SK-N-SH (cell line): ENCODE data around the gene PBX1. TPM values are rescaled to one million over a fixed set of nuclear protein-coding genes. Genes with fewer than 3 reads are reported as not detected.

ENCODE experiments used
- CTCF ChIA-PET: fragments of 300-600, 350-600 bp; formaldehyde crosslinking; extraction: SDS; loops from one replicate; lab custom pipeline; 2021; lab: Yijun Ruan, JAX
- POLR2A ChIA-PET: fragments of 350-600 bp; sonication (Branson Sonifier 250); formaldehyde crosslinking; extraction: SDS; loops from one replicate; lab custom pipeline; 2020; ENCODE audit warnings: antibody characterized with exemption, inconsistent platforms; lab: Yijun Ruan, JAX
- DNase-seq: peaks from one replicate; pipeline ENCODE4 v3.0.0; 2012
- H2AFZ ChIP-seq: fragments of 200-600 bp; sonication (generic); 2 replicates; pipeline ENCODE4 v1.8.1; 2016; ENCODE audit warnings: antibody characterized with exemption, mild to moderate bottlenecking, low read depth
- H3F3A ChIP-seq: fragments of 200-600 bp; sonication (generic); replicated peaks from 2 replicates; pipeline ENCODE3; 2016; ENCODE audit warnings: antibody characterized with exemption, mild to moderate bottlenecking; ENCODE audit not compliant: insufficient read depth
- H3K27ac ChIP-seq, 2 experiments: fragments of 200-500 bp in 1 of 2; fragments of 200-600 bp in 1 of 2; sonication (Bioruptor generic) in 1 of 2; sonication (generic), shearing (Covaris generic) in 1 of 2; 2 replicates each; pipeline versions ENCODE4 v1.5.1 to v1.6.1; 2014 to 2016; ENCODE audit warnings: low read depth in 2 of 2, inconsistent platforms in 1 of 2, low read length in 1 of 2, mild to moderate bottlenecking in 1 of 2, mixed read lengths in 1 of 2
- H3K27me3 ChIP-seq: fragments of 200-600 bp; sonication (generic), shearing (Covaris generic); 2 replicates; pipeline ENCODE4 v1.6.1; 2016; ENCODE audit warnings: mixed run types; ENCODE audit not compliant: insufficient read depth
- H3K36me3 ChIP-seq, 2 experiments: fragments of 200-500 bp in 1 of 2; fragments of 200-600 bp in 1 of 2; sonication (Bioruptor generic) in 1 of 2; sonication (generic) in 1 of 2; replicated peaks in 1 of 2; 2 replicates each; pipeline versions ENCODE3 to v1.5.1; 2014 to 2016; ENCODE audit warnings: low read length in 1 of 2, mild to moderate bottlenecking in 1 of 2; ENCODE audit not compliant: insufficient read depth in 2 of 2, control insufficient read depth in 1 of 2
- H3K4me1 ChIP-seq, 2 experiments: fragments of 200-500 bp in 1 of 2; fragments of 200-600 bp in 1 of 2; sonication (Bioruptor generic) in 1 of 2; sonication (generic), shearing (Covaris generic) in 1 of 2; 2 replicates each; pipeline versions ENCODE4 v1.5.1 to v1.6.1; 2014 to 2016; ENCODE audit warnings: low read depth in 1 of 2, low read length in 1 of 2, mixed run types in 1 of 2; ENCODE audit not compliant: insufficient read depth in 2 of 2, control insufficient read depth in 1 of 2
- H3K4me2 ChIP-seq: fragments of 200-600 bp; sonication (generic), shearing (Covaris generic); 2 replicates; pipeline ENCODE4 v1.6.1; 2017; ENCODE audit warnings: mixed run types
- H3K4me3 ChIP-seq, 2 experiments: fragments of 200-500 bp in 1 of 2; fragments of 200-600 bp in 1 of 2; sonication (Bioruptor generic) in 1 of 2; sonication (generic), shearing (Covaris generic) in 1 of 2; 2 replicates each; pipeline versions ENCODE4 v1.5.1 to v1.8.1; 2014 to 2016; ENCODE audit warnings: low read depth in 2 of 2, inconsistent platforms in 1 of 2, low read length in 1 of 2, mild to moderate bottlenecking in 1 of 2, mixed read lengths in 1 of 2, moderate library complexity in 1 of 2
- H3K79me2 ChIP-seq: fragments of 200-600 bp; sonication (generic); 2 replicates; pipeline ENCODE4 v1.8.1; 2017; ENCODE audit warnings: mild to moderate bottlenecking; ENCODE audit not compliant: insufficient read depth
- H3K9ac ChIP-seq: fragments of 200-600 bp; sonication (generic); 2 replicates; pipeline ENCODE4 v1.6.1; 2017; ENCODE audit warnings: mixed run types
- H3K9me2 ChIP-seq: fragments of 200-600 bp; sonication (generic); 2 replicates; pipeline ENCODE4 v1.6.1; 2017; ENCODE audit warnings: mixed run types
- H3K9me3 ChIP-seq: fragments of 200-600 bp; sonication (generic); 2 replicates; pipeline ENCODE4 v1.6.1; 2017; ENCODE audit warnings: mixed run types, mild to moderate bottlenecking, moderate library complexity
- H4K20me1 ChIP-seq: fragments of 200-600 bp; sonication (generic); 2 replicates; pipeline ENCODE4 v1.6.1; 2017; ENCODE audit warnings: mild to moderate bottlenecking, mixed run types; ENCODE audit not compliant: insufficient read depth
- ELF1 ChIP-seq: IDR thresholded peaks from 2 replicates; pipeline ENCODE4 v1.4.0; 2012
- FOXJ3 ChIP-seq: sonication (generic); formaldehyde crosslinking; IDR thresholded peaks from 2 replicates; pipeline ENCODE4 v1.5.1; 2020; ENCODE audit warnings: mild to moderate bottlenecking, missing genetic modification reagents
- GATA2 ChIP-seq: sonication (generic); formaldehyde crosslinking; IDR thresholded peaks from 2 replicates; pipeline ENCODE4 v1.5.0; 2020; ENCODE audit warnings: mild to moderate bottlenecking, missing genetic modification reagents
- NFIC ChIP-seq: IDR thresholded peaks from 2 replicates; pipeline ENCODE4 v1.4.0; 2012; ENCODE audit warnings: borderline replicate concordance
- POLR2AphosphoS5 ChIP-seq: IDR thresholded peaks from 2 replicates; pipeline ENCODE4 v1.6.1; 2012; ENCODE audit warnings: low read depth, low read length
- RAD21 ChIP-seq: IDR thresholded peaks from 2 replicates; pipeline ENCODE4 v1.6.1; 2012; ENCODE audit warnings: mild to moderate bottlenecking, low read length
- RCOR1 ChIP-seq: fragments of 150-350 bp; IDR thresholded peaks from 2 replicates; pipeline ENCODE4 v1.6.1; 2017; ENCODE audit warnings: antibody characterized with exemption, low read length
- SMC3 ChIP-seq: IDR thresholded peaks from 2 replicates; pipeline ENCODE4 v1.6.1; 2012; ENCODE audit warnings: low read depth, low read length, improper control_type of control experiment
- TAF1 ChIP-seq: IDR thresholded peaks from 2 replicates; pipeline ENCODE4 v1.6.1; 2012; ENCODE audit warnings: low read depth, mild to moderate bottlenecking, low read length, moderate library complexity, borderline replicate concordance
- TCF12 ChIP-seq: IDR thresholded peaks from 2 replicates; pipeline ENCODE4 v1.4.0; 2012
- WGBS: methylation state at CpG from one replicate; pipeline ENCODE4 v1.1.6; 2017; ENCODE audit warnings: low lambda C conversion rate; 5-methylcytosine and 5-hydroxymethylcytosine counted together
- polyA plus RNA-seq, 3 experiments: library from polyadenylated mRNA; depleted of rRNA; stranded (reverse); fragments of >200 nt; gene quantifications; 2 replicates each; pipeline ENCODE4 v1.2.3, GENCODE V29; 2012
- TF ChIP-seq, protein P1 (sequence below): IDR thresholded peaks from 2 replicates; pipeline ENCODE4 v1.6.1; 2012; ENCODE audit warnings: mild to moderate bottlenecking, low read depth, low read length, moderate library complexity
- TF ChIP-seq, protein P2 (sequence below): fragments of 150-350 bp; IDR thresholded peaks from 2 replicates; pipeline ENCODE4 v1.6.1; 2017; ENCODE audit warnings: antibody characterized with exemption, low read length, low read depth, borderline replicate concordance

The PBX1 gene
- polyA plus RNA-seq, 1 of the 3 experiments (the other 2 are of a cell fraction) = 27.0 TPM

DNA sequence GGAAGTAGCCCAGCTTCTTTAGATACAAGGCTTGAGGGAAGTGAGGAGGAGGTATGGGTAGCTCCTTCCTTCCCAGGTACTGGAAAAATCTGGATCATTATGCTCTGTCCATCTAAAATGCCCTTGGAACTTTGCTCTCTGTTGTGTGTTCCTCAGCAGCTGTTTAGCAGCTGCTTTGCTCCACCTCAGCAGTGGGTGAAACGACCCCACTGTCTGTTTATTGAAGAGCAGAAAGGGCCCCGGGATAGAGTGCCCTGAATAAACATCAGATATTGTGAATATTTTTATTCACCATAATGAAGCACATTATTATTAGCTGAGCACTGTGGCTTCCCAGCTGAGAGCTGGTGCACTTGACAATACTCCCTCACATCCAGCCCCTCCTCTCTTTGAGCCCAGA is 237.9 kb downstream of the PBX1 start:
- WGBS = 53% methylated on average over 2 of the region's 2 CpGs
- no peak overlapping the region for H3K4me3 ChIP-seq
- no peak overlapping the region for H2AFZ ChIP-seq
- no peak for DNase-seq
- no peak overlapping the region for H3K4me2 ChIP-seq
- H3K27ac ChIP-seq = no peak overlapping the region
- no peaks in the 10 kb centered on the region for H3F3A ChIP-seq
- no peaks in the 10 kb centered on the region for H3K9me2 ChIP-seq
- H3K36me3 ChIP-seq = peaks cover 4 to 16% of the 10 kb centered on the region in 2 experiments
- TF ChIP-seq TCF12 (no peak), RAD21 (no peak), RCOR1 (no peak), POLR2AphosphoS5 (no peak), NFIC (no peak), GATA2 (CRISPR knock-in tag) (no peak), SMC3 (no peak), TAF1 (no peak)
- TF ChIP-seq, protein P1, sequence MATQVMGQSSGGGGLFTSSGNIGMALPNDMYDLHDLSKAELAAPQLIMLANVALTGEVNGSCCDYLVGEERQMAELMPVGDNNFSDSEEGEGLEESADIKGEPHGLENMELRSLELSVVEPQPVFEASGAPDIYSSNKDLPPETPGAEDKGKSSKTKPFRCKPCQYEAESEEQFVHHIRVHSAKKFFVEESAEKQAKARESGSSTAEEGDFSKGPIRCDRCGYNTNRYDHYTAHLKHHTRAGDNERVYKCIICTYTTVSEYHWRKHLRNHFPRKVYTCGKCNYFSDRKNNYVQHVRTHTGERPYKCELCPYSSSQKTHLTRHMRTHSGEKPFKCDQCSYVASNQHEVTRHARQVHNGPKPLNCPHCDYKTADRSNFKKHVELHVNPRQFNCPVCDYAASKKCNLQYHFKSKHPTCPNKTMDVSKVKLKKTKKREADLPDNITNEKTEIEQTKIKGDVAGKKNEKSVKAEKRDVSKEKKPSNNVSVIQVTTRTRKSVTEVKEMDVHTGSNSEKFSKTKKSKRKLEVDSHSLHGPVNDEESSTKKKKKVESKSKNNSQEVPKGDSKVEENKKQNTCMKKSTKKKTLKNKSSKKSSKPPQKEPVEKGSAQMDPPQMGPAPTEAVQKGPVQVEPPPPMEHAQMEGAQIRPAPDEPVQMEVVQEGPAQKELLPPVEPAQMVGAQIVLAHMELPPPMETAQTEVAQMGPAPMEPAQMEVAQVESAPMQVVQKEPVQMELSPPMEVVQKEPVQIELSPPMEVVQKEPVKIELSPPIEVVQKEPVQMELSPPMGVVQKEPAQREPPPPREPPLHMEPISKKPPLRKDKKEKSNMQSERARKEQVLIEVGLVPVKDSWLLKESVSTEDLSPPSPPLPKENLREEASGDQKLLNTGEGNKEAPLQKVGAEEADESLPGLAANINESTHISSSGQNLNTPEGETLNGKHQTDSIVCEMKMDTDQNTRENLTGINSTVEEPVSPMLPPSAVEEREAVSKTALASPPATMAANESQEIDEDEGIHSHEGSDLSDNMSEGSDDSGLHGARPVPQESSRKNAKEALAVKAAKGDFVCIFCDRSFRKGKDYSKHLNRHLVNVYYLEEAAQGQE = no peak
- ChIA-PET POLR2A (no interaction called here), CTCF (interaction anchor here (0.8 to 2.3 kb wide), 3 partner anchors 9 to 631 kb away, joined by 3 to 24 read pairs (median 3); no protein-coding TSS in a partner anchor)
- H3K27me3 ChIP-seq = no peaks in the 10 kb centered on the region
- peaks cover 3 to 4% of the 10 kb centered on the region in 2 experiments; a peak in 2 of 4 replicates for H3K4me1 ChIP-seq
- no peak overlapping the region for H3K9ac ChIP-seq
- no peaks in the 10 kb centered on the region for H3K79me2 ChIP-seq
- H4K20me1 ChIP-seq = no peaks in the 10 kb centered on the region
- H3K9me3 ChIP-seq = no peaks in the 10 kb centered on the region

GRCh38 chr1:164801246-164801731 is 242.3 kb downstream of the PBX1 start:
- Histone ChIP-seq H3K4me1 (peaks cover 0 to 6% of the 10 kb centered on the region in 2 experiments; a peak in 2 of 4 replicates), H3K27ac (no peak overlapping the region), H4K20me1 (no peaks in the 10 kb centered on the region), H3K36me3 (peaks cover 4 to 13% of the 10 kb centered on the region in 2 experiments), H3K4me3 (no peak overlapping the region), H3K9me2 (no peaks in the 10 kb centered on the region), H3K4me2 (no peak overlapping the region), H3K79me2 (no peaks in the 10 kb centered on the region), H2AFZ (no peak overlapping the region), H3F3A (no peaks in the 10 kb centered on the region), H3K27me3 (no peaks in the 10 kb centered on the region), H3K9me3 (no peaks in the 10 kb centered on the region), H3K9ac (no peak overlapping the region)
- CTCF ChIA-PET = interaction anchor here (1.2 to 2.7 kb wide), 2 partner anchors 10 to 15 kb away, joined by 4 to 11 read pairs; no protein-coding TSS in a partner anchor
- no peak for DNase-seq
- POLR2A ChIA-PET = no interaction called here
- 91% methylated on average over 5 of the region's 6 CpGs for WGBS
- TF ChIP-seq FOXJ3 (no peak), ELF1 (no peak)
- TF ChIP-seq, protein P2, sequence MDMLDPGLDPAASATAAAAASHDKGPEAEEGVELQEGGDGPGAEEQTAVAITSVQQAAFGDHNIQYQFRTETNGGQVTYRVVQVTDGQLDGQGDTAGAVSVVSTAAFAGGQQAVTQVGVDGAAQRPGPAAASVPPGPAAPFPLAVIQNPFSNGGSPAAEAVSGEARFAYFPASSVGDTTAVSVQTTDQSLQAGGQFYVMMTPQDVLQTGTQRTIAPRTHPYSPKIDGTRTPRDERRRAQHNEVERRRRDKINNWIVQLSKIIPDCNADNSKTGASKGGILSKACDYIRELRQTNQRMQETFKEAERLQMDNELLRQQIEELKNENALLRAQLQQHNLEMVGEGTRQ = no peak
- TF ChIP-seq, protein P1 = no peak
